T-helper 1 cell treated with Interleukin-12 subunit alpha and Interleukin-12 subunit beta and Interleukin-4 antibody, amounts not matched to agents 30 μg/mL and 1 μg/mL, for 36 hours (primary cell): ENCODE measurements around the gene NT5DC1.

Experiments
- H3K27ac Mint-ChIP-seq: one replicate; pipeline ENCODE4 v1.8.0; 2021; ENCODE audit warnings: mild to moderate bottlenecking, mixed read lengths
- H3K27me3 Mint-ChIP-seq: one replicate; pipeline ENCODE4 v1.8.0; 2021; ENCODE audit warnings: low read depth, mixed read lengths
- H3K36me3 Mint-ChIP-seq: one replicate; pipeline ENCODE4 v1.8.0; 2021; ENCODE audit warnings: low read depth, mixed read lengths
- H3K4me1 Mint-ChIP-seq: one replicate; pipeline ENCODE4 v1.8.0; 2021; ENCODE audit warnings: low read depth, mixed read lengths
- H3K4me3 Mint-ChIP-seq: one replicate; pipeline ENCODE4 v1.8.0; 2021; ENCODE audit warnings: mild to moderate bottlenecking, moderate library complexity, mixed read lengths
- H3K9me3 Mint-ChIP-seq: one replicate; pipeline ENCODE4 v1.8.0; 2021; ENCODE audit warnings: mixed read lengths

NT5DC1 gene

DNA sequence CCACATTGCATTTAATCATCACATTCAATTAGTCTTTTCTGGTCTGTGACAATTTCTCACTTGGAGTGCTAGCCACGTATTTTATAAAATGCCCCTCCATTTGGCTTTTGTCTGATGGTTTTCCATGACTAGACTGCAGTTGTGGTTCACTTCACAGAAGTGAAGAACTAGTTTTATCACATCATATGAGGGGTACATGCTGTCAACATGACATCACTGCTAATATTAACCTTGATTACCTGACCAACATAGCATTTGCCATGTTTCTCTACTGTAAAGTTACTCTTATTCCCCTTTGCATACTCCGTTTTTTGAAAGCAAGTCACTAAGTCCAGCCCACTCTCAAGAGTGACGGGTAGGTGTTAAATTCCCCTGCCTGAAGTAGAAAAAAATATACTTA lies 73.3 kb downstream of the NT5DC1 start:
- Mint-ChIP-seq H3K27me3 (no peaks in the 10 kb centered on the region), H3K36me3 (peaks cover 4% of the 10 kb centered on the region), H3K9me3 (peaks cover 9% of the 10 kb centered on the region), H3K4me1 (no peaks in the 10 kb centered on the region), H3K27ac (no peak overlapping the region), H3K4me3 (no peak overlapping the region)

DNA sequence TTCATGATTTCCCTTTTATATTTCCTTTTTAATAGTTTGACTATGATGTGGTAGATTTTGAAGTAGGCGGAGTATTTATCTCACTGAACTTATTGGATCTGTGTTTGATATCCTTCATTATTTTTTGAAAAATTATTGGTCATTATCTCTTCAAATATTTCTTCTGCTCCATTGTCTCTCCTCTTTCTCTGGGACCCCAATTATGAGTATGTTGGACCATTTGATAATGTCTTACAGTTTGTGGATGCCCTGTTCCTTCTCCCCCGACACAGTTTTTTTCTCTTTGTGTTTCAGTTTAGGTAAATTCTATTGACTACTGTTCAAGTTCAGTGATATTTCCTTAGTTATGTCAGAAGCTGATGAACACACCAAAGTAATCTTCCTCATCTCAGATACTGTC lies 74.7 kb downstream of the NT5DC1 start:
- Mint-ChIP-seq H3K4me3 (no peak overlapping the region), H3K4me1 (no peaks in the 10 kb centered on the region), H3K36me3 (peaks cover 2% of the 10 kb centered on the region), H3K27ac (no peak overlapping the region), H3K27me3 (no peaks in the 10 kb centered on the region), H3K9me3 (peaks cover 9% of the 10 kb centered on the region)

DNA sequence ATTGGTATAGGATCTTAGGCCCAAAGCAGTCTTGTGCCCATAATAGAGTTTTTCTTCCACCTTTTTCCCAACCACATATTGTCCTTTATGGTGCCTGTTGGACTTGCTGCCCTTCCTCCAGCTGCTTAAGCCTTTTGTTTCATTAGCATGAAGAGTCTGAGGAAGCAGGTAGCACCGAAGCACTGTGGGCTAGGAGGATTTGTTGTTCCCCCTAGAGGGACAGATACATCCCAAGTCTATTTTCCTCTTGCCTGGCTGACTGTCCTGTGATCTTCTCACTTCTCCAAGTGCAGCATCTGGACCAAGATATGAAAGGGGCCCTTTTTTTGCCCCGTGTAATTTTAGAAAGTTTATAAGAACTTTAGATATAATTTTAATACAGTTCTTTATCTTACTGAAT lies 75.9 kb downstream of the NT5DC1 start:
- peaks cover 9% of the 10 kb centered on the region for H3K9me3 Mint-ChIP-seq
- no peaks in the 10 kb centered on the region for H3K4me1 Mint-ChIP-seq
- H3K27ac Mint-ChIP-seq, result no peak overlapping the region
- peaks cover 2% of the 10 kb centered on the region for H3K36me3 Mint-ChIP-seq
- H3K27me3 Mint-ChIP-seq, result no peaks in the 10 kb centered on the region
- H3K4me3 Mint-ChIP-seq, result no peak overlapping the region

DNA sequence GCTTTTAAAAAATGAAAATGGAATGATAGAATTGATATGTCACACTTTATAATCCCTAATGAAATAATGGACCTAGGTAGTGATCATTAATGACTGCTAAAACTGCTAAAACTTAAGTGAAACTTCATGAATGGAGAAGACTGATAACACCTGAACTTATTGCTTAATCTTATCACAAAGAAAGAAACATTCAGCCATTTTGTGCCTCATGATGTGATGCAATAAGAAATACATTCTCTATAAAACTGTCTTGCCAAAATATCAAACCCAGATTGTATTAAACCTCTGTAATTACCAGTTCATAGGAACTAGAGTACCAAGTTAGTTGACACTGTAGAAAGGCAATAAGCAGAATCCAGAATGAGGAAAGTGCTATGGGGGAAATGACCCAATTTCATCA lies 79.7 kb downstream of the NT5DC1 start:
- no peaks in the 10 kb centered on the region for H3K4me1 Mint-ChIP-seq
- no peak overlapping the region for H3K27ac Mint-ChIP-seq
- H3K9me3 Mint-ChIP-seq, result peaks cover 6% of the 10 kb centered on the region
- H3K27me3 Mint-ChIP-seq, result no peaks in the 10 kb centered on the region
- H3K36me3 Mint-ChIP-seq, result peaks cover 2% of the 10 kb centered on the region
- no peak overlapping the region for H3K4me3 Mint-ChIP-seq

DNA sequence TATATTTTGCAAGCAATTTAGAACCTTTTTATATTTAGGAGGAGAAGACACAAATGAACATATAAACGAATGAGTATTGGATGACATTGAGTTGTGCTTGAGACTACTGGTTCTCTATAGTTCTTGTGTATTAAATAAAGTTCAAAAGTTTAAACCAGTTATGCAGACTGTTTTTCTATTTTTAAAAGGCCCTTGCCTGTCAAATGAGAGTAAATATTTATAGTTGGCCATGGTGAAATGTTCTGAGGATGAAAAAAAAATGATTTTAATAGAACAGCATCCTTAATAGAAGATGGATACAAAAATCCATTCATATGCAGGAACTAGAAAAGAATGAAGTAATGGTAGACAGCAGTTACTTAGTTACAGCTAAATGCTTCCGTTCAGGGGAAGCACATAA lies 88.8 kb downstream of the NT5DC1 start:
- Mint-ChIP-seq H3K27me3 (no peaks in the 10 kb centered on the region), H3K4me3 (no peak overlapping the region), H3K9me3 (no peaks in the 10 kb centered on the region), H3K27ac (no peak overlapping the region), H3K4me1 (no peaks in the 10 kb centered on the region), H3K36me3 (no peaks in the 10 kb centered on the region)

DNA sequence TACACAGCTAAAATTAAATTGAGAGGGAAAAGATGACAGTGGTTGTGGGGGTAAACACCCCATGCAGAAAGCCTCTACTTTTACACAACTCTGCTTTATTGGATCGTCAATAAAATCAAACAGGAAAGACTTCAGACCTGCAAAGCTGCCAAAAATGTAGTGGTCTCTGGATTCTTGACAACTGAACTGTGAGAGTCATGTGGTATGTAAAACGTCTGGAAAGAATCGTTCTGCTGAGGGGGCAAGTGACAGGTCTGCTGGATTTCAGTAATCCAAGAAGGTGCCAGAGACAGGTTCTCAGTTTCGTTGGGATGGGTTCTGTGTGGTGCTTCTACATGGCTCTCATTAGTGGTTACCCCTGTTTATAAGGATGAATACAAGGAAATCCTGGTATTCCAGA lies 89.9 kb downstream of the NT5DC1 start:
- Mint-ChIP-seq H3K36me3 (no peaks in the 10 kb centered on the region), H3K27me3 (no peaks in the 10 kb centered on the region), H3K27ac (no peak overlapping the region), H3K9me3 (no peaks in the 10 kb centered on the region), H3K4me3 (no peak overlapping the region), H3K4me1 (no peaks in the 10 kb centered on the region)

DNA sequence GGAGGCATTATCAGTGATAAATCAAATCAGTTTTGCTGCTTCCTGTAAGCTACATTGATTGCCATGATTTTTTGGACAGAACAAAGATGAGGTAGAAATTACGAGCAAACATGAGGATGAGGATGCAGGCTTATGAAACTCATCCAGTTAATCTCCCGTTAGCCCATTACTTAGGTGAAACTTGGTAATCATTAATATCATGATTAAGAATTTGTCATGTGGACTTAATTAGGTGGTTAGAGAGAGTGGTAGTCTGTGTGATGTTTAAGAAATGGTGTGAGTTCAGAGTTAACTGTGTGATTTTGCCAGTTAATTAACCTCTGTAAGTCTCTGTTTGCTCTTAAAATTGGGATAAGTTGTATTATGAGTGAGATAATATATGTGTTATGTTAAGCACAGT lies 91.2 kb downstream of the NT5DC1 start:
- H3K36me3 Mint-ChIP-seq, result no peaks in the 10 kb centered on the region
- no peak overlapping the region for H3K27ac Mint-ChIP-seq
- no peaks in the 10 kb centered on the region for H3K9me3 Mint-ChIP-seq
- H3K4me1 Mint-ChIP-seq, result no peaks in the 10 kb centered on the region
- H3K27me3 Mint-ChIP-seq, result no peaks in the 10 kb centered on the region
- no peak overlapping the region for H3K4me3 Mint-ChIP-seq

DNA sequence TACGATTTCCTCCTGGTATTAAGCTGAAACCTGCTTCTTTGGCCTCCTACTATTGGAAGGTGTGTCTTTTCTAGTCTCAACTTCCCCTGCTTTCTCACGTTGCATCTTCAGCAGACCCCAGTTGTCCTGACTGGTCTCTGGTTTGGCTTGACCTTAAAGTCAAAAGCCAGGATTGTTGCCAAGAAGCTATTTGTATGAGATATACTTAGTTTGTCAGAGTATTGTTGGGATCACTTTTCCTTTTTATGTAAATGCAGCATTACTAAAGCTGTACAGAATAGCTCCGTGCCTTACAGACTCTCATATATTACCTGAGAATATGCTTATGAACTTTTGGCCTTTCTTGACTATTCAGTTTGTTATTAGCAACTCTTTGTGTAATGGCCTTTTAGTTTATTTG lies 92.1 kb downstream of the NT5DC1 start:
- H3K4me1 Mint-ChIP-seq, result no peaks in the 10 kb centered on the region
- H3K27me3 Mint-ChIP-seq, result no peaks in the 10 kb centered on the region
- no peaks in the 10 kb centered on the region for H3K9me3 Mint-ChIP-seq
- H3K4me3 Mint-ChIP-seq, result no peak overlapping the region
- no peak overlapping the region for H3K27ac Mint-ChIP-seq
- no peaks in the 10 kb centered on the region for H3K36me3 Mint-ChIP-seq

DNA sequence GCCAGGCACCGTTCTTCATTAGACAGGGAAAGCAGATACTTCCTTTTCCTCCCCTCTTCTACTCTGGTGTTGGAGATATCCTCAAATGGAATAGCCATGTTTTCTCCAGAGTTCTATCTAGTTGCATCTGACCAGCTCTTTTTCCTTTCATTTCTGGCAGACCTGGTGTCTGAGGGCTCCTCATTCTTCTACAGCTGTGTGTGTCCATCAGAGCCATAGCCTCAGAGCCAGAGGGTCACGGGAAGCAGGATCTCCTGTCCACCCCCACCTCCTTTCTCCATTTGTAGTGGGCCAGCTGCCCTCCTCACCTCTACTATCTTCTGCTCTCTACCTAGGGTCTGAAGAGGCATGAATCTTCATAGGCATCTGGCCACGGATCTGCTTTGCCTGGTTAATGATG lies 96.2 kb downstream of the NT5DC1 start:
- no peak overlapping the region for H3K4me3 Mint-ChIP-seq
- no peaks in the 10 kb centered on the region for H3K36me3 Mint-ChIP-seq
- H3K27ac Mint-ChIP-seq, result no peak overlapping the region
- no peaks in the 10 kb centered on the region for H3K9me3 Mint-ChIP-seq
- no peaks in the 10 kb centered on the region for H3K4me1 Mint-ChIP-seq
- no peaks in the 10 kb centered on the region for H3K27me3 Mint-ChIP-seq

DNA sequence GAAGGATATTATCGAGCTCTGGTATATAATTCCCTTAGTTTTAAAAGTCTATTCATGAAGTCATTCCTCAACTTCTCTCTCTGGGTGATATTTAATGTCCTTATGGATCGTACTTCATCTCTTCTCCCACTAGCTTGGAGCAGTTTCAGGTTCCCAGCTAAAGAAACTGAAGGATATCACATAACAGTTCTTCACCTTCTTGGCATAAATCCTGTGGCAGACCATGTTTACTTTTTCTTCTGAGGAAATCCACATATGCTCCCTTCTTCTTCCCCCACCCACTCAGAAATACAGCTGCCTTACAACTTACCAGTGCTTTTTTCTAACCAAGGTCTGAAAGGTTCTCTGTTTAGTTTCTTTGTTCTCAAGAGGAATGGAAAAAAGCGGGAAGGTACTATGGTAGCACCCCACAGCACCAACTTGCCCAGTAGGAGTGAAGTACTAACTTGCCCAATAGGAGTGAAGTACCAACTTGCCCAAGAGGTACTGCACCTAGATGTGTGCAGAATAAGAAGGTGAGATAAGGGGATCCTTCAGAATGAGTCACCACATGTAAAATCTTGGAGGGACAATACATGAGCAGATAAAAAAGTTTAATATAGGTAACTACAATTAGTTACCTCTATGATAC lies 100.1 kb downstream of the NT5DC1 start:
- H3K4me1 Mint-ChIP-seq, result peaks cover 2% of the 10 kb centered on the region
- no peaks in the 10 kb centered on the region for H3K27me3 Mint-ChIP-seq
- no peak overlapping the region for H3K27ac Mint-ChIP-seq
- H3K4me3 Mint-ChIP-seq, result no peak overlapping the region
- no peaks in the 10 kb centered on the region for H3K9me3 Mint-ChIP-seq
- H3K36me3 Mint-ChIP-seq, result no peaks in the 10 kb centered on the region

DNA sequence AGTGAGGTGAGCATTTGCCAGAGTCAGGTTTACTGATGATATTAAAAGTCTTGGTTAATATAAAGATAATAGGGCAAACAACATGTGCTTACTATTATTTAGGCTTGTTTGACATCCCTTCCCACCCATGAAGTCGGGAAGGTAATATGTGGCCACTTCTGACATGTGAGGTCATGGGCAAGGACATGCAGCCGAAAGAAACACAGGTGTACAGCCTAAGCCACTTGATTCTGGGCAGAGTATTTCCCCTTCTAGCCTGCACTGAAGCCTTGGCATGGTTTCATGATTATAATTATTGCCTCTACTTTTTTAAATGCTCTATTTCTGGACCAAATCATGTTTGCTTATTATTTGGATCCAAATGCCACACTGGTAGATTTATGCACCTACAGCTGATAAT lies 100.9 kb downstream of the NT5DC1 start:
- no peaks in the 10 kb centered on the region for H3K36me3 Mint-ChIP-seq
- no peaks in the 10 kb centered on the region for H3K27me3 Mint-ChIP-seq
- peaks cover 2% of the 10 kb centered on the region for H3K4me1 Mint-ChIP-seq
- no peaks in the 10 kb centered on the region for H3K9me3 Mint-ChIP-seq
- no peak overlapping the region for H3K4me3 Mint-ChIP-seq
- no peak overlapping the region for H3K27ac Mint-ChIP-seq

DNA sequence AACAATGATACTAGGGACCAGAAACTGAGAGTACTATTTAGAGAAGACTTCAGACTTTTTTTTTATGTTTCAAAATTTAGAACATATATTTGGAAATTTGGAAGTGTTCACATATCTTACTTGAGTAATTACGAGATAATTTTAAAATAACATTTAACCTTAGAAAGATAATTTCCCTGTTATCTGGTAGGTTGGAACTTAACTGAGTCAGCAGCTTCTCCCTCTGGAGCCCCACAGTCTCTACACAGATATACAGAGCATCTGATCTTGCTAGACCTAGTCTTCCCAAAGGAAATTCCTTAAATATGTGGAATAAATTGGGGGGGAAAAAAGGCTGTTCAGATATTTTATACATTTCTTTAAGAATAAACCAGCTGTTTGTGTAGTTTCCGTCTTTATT lies 104.6 kb downstream of the NT5DC1 start:
- H3K27me3 Mint-ChIP-seq, result no peaks in the 10 kb centered on the region

DNA sequence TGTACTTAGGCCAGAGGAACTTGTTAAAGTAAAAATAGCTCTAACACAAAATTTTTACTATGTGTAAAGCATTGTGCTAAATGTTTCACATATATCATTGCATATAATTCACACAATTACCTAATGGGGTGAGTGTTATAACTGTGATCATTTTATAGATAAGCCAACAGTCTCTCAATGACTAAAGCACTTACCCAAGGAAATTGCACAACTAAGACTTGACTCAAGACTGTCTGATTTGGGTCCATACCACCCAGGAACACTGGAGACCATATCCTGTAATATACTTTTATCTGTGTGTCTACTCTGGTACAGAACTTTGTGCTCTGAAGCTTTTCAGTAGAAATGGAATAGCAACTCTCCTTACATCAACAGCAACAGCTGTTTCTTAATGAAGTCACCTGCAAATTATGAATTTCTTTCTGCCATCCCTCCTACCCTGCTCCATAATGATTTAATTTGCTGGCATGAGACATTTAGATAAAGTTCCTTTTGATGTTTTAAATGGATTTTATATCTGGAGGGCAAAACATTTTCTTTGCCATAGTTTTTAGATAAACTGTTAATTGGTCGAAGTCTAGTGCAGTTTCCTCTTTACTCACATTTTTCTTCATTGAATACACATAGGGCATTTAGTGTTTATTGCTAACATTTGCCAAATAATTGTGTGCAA lies 105.7 kb downstream of the NT5DC1 start:
- H3K27me3 Mint-ChIP-seq, result no peaks in the 10 kb centered on the region
- H3K9me3 Mint-ChIP-seq, result no peaks in the 10 kb centered on the region
- peaks cover 2% of the 10 kb centered on the region for H3K4me1 Mint-ChIP-seq
- H3K4me3 Mint-ChIP-seq, result no peak overlapping the region
- no peak overlapping the region for H3K27ac Mint-ChIP-seq
- no peaks in the 10 kb centered on the region for H3K36me3 Mint-ChIP-seq

More for the DNA sequence above, 104.6 kb downstream of the NT5DC1 start:
- Mint-ChIP-seq H3K4me1 (peaks cover 2% of the 10 kb centered on the region), H3K4me3 (no peak overlapping the region), H3K36me3 (no peaks in the 10 kb centered on the region), H3K9me3 (no peaks in the 10 kb centered on the region), H3K27ac (no peak overlapping the region)

DNA sequence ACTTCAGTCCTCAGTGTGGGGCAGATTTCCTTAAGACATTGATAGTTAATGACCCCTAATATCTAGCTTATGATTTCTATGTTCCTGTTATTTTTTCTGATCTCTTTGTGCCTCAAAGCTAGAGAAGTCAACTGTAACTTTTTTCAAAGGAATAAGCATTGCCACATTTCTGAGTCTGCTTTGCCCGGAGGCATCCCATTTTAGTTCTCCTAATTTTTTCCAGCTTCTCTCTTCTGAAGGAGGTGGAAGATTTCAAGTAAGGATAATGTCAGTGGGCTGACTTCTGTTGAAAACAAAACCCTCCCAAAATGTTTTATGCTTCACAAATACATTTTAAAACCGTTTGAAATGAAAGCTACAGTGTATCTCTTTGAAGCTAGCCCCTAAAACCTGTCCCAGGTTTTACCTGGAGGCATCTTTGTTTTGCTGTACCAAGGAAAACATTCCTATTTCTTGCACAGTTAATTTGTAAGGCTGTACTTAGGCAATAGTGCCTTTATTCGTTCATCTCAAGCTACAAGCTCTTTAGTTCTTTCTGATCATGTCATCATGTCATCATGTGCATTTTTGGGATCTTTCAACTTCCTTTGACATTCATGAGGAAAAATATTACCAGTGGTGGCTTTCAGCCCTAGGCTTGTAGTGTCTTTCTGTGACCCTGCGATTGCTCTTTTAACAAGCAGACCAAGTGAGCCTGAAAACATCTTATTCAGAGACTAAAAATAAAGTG lies 107.6 kb downstream of the NT5DC1 start:
- H3K27ac Mint-ChIP-seq, result no peak overlapping the region
- H3K9me3 Mint-ChIP-seq, result no peaks in the 10 kb centered on the region
- no peaks in the 10 kb centered on the region for H3K36me3 Mint-ChIP-seq
- H3K4me1 Mint-ChIP-seq, result peaks cover 2% of the 10 kb centered on the region
- H3K27me3 Mint-ChIP-seq, result no peaks in the 10 kb centered on the region
- no peak overlapping the region for H3K4me3 Mint-ChIP-seq

DNA sequence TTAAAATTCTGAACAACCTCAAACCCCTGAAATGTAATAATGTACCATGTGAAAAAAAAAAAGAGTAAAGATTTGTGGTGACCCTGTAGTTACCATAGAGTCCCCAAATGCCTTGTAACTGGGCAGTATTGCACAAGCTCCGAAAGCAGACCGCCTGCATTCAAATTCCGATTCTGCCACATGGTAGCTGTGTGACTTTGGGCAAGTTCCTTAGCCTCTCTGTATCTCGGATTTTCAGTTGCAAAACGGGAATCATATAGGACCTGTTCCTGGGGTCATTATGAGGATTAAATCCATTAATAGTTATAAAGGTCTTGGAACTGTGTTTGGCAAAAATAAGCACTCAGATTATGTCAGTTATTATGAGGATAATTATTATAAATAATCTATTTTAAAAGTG lies 109.7 kb downstream of the NT5DC1 start:
- H3K4me3 Mint-ChIP-seq, result no peak overlapping the region
- no peaks in the 10 kb centered on the region for H3K4me1 Mint-ChIP-seq
- H3K36me3 Mint-ChIP-seq, result no peaks in the 10 kb centered on the region
- H3K27me3 Mint-ChIP-seq, result no peaks in the 10 kb centered on the region
- no peak overlapping the region for H3K27ac Mint-ChIP-seq
- H3K9me3 Mint-ChIP-seq, result no peaks in the 10 kb centered on the region
